ENCODE results near the gene MACROD1. TPM values are rescaled to one million over a fixed set of nuclear protein-coding genes. Genes with fewer than 3 reads are reported as not detected.

MACROD1 gene
- total and polyA plus RNA-seq, 9 of the 15 experiments (the other 6 are each of a cell fraction or from before 2014, with no cell fraction given): 1.1 to 60.0 (median 26.4) TPM

- TF ChIP-seq CBX8 (IDR thresholded peaks at IDR 0.05; ENCODE audit: borderline replicate concordance, extremely low read depth, low read depth, low read length, poor library complexity, severe bottlenecking): no peak
- no peak for TF ChIP-seq SRF (CRISPR knock-in tag; IDR thresholded peaks at IDR 0.05)
- no peak for TF ChIP-seq ZBTB1 (CRISPR knock-in tag; IDR thresholded peaks at IDR 0.05; ENCODE audit: borderline replicate concordance, low read depth)
- peak in 1 of 3 experiments; percentile 39; a peak in 1 of 6 replicates for TF ChIP-seq ZBTB11 (CRISPR knock-in tag; IDR thresholded peaks at IDR 0.05)
- TF ChIP-seq TFAP4 (CRISPR knock-in tag; IDR thresholded peaks at IDR 0.05; ENCODE audit: borderline replicate concordance): peak; percentile 96
- no peak for TF ChIP-seq POLR3A (IDR thresholded peaks at IDR 0.05; ENCODE audit: borderline replicate concordance, extremely low read depth, insufficient read depth, insufficient read length)
- TF ChIP-seq ZC3H8 (IDR thresholded peaks at IDR 0.05): no peak
- no peak for TF ChIP-seq SRSF7 (optimal IDR thresholded peaks at IDR 0.05; ENCODE audit: low read depth, low read length)
- no peak for TF ChIP-seq ZBTB34 (CRISPR knock-in tag; IDR thresholded peaks at IDR 0.05)
- TF ChIP-seq EP300 (IDR thresholded peaks at IDR 0.05; ENCODE audit: low read length): peak; percentile 50; the same call in 1 of the 2 replicates
- TF ChIP-seq MLLT1 (IDR thresholded peaks at IDR 0.05): 0 out of 4 replicates have a peak, but pooled peaks of 1 of the 2 experiments have one; percentile 34
- no peak for TF ChIP-seq EHMT2 (IDR thresholded peaks at IDR 0.05)
- TF ChIP-seq ELK1 (CRISPR knock-in tag; IDR thresholded peaks at IDR 0.05): no peak
- TF ChIP-seq CC2D1A (IDR thresholded peaks at IDR 0.05): peak; percentile 48; the same call in 1 of the 2 replicates
- no peak for TF ChIP-seq TAF1 (IDR thresholded peaks at IDR 0.05; ENCODE audit: control insufficient read depth, extremely low read depth, insufficient read depth, low read length, severe bottlenecking)
- TF ChIP-seq MBD1 (CRISPR knock-in tag; IDR thresholded peaks at IDR 0.05): no peak
These were observed 38.6 kb upstream of the MACROD1 start (continued) for GRCh38 chr11:64204464-64204989.
